Measurements from ENCODE around the gene MAMDC2. TPM values are rescaled to one million over a fixed set of nuclear protein-coding genes. Genes with fewer than 3 reads are reported as not detected.
A peak's percentile ranks its signal among the peaks of the same experiment; 100 is the strongest.

MAMDC2 gene
- total and polyA plus RNA-seq, 2 of the 8 experiments (the other 6 are each of a cell fraction or from before 2014, with no cell fraction given): 6.1 to 15.4 TPM

- Histone ChIP-seq H3K79me2 (ENCODE audit: control insufficient read depth in 1 of 2, insufficient read depth in 2 of 2, low read length in 2 of 2) (no peaks in the 10 kb centered on the region), H3K9me3 (ENCODE audit: insufficient read depth in 2 of 2, low read depth in 1 of 2, low read length in 1 of 2) (no peaks in the 10 kb centered on the region), H2BK12ac (ENCODE audit: low read depth, low read length) (no peak overlapping the region), H3K56ac (replicated peaks; ENCODE audit: insufficient read length, low read depth, low read length) (no peak overlapping the region), H4K20me1 (replicated peaks in 1 of 2; ENCODE audit: control insufficient read depth in 1 of 2, insufficient read depth in 2 of 2, low read length in 2 of 2) (no peaks in the 10 kb centered on the region), H3K23ac (ENCODE audit: insufficient read length) (no peak overlapping the region), H3K4me3 (ENCODE audit: extremely low read depth in 1 of 4, insufficient read depth in 2 of 4, low read depth in 3 of 4, low read length in 4 of 4) (no peak overlapping the region), H2BK20ac (ENCODE audit: low read length) (no peak overlapping the region), H3K4ac (replicated peaks; ENCODE audit: insufficient read length, low read depth, low read length) (no peak overlapping the region), H3K4me2 (ENCODE audit: insufficient read depth in 1 of 2, low read depth in 2 of 2, low read length in 2 of 2) (no peak overlapping the region), H4K91ac (replicated peaks; ENCODE audit: insufficient read length, low read length) (no peak overlapping the region), H3K9ac (replicated peaks in 1 of 4; ENCODE audit: extremely low read depth in 1 of 4, low read depth in 3 of 4, low read length in 3 of 4) (no peak overlapping the region), H4K5ac (ENCODE audit: insufficient read length, low read depth, low read length) (no peak overlapping the region), H3K14ac (ENCODE audit: insufficient read length) (no peak overlapping the region), H2BK15ac (ENCODE audit: low read length) (no peak overlapping the region), H3K18ac (ENCODE audit: extremely low read depth, low read length) (no peak overlapping the region), H2BK120ac (replicated peaks; ENCODE audit: low read depth, low read length) (no peak overlapping the region), H4K8ac (ENCODE audit: extremely low read depth, insufficient read depth, low read length) (no peak overlapping the region), H2AK5ac (ENCODE audit: low read depth, low read length) (no peak overlapping the region), H3K27me3 (replicated peaks in 1 of 4; ENCODE audit: control insufficient read depth in 3 of 4, extremely low read depth in 1 of 4, insufficient read depth in 3 of 4, low read length in 3 of 4) (no peaks in the 10 kb centered on the region), H3K23me2 (ENCODE audit: low read depth, low read length) (no peaks in the 10 kb centered on the region), H3K36me3 (ENCODE audit: control insufficient read depth in 2 of 4, insufficient read depth in 4 of 4, low read length in 3 of 4) (no peaks in the 10 kb centered on the region), H2BK5ac (ENCODE audit: low read depth, low read length) (no peak overlapping the region), H3K79me1 (ENCODE audit: low read depth, low read length) (no peaks in the 10 kb centered on the region), H3K4me1 (replicated peaks in 1 of 4; ENCODE audit: control insufficient read depth in 3 of 4, insufficient read depth in 4 of 4, low read length in 3 of 4) (no peaks in the 10 kb centered on the region), H3K27ac (ENCODE audit: low read depth, low read length) (no peak overlapping the region), H2AFZ (ENCODE audit: low read length) (no peak overlapping the region)
- POLR2A ChIA-PET (ENCODE audit: partially characterized antibody): no interaction called here
- CTCF ChIA-PET (ENCODE audit: partially characterized antibody): interaction anchor here (3.3 to 6.3 kb wide), 2 partner anchors 15 to 24 kb away, joined by 11 to 32 read pairs; no protein-coding TSS in a partner anchor
- FAIRE-seq (no peak), DNase-seq (ENCODE audit: low read depth in 1 of 2, low spot score in 2 of 2) (no peak)
- no peak for TF ChIP-seq USF2 (IDR thresholded peaks at IDR 0.05; ENCODE audit: low read length)
- TF ChIP-seq POLR2AphosphoS5 (IDR thresholded peaks at IDR 0.05; ENCODE audit: low read depth, low read length): no peak
- 0 out of 4 replicates have a peak, but pooled peaks of 1 of the 2 experiments have one; percentile 9 for TF ChIP-seq RAD21 (IDR thresholded peaks at IDR 0.05 in 1 of 2, conservative IDR thresholded peaks at IDR 0.05 in 1 of 2; ENCODE audit: low read depth in 2 of 2, low read length in 2 of 2)
- no peak for TF ChIP-seq FOSL1 (IDR thresholded peaks at IDR 0.05; ENCODE audit: insufficient read depth, low read depth, low read length)
- no peak for TF ChIP-seq EZH2 (IDR thresholded peaks at IDR 0.05; ENCODE audit: low read depth, low read length, severe bottlenecking)
Measured at GRCh38 chr9:70135176-70135575, 91.5 kb downstream of the MAMDC2 start.

Data from H1 (cell line).